HEK293 (cell line): ENCODE data around the gene PHC1.

ENCODE experiments used
- ZNF23 ChIP-seq: fragments of 450-650 bp; formaldehyde crosslinking; IDR thresholded peaks from 2 replicates; pipeline ENCODE4 v1.5.1; 2016; ENCODE audit warnings: missing biosample characterization, missing genetic modification characterization, borderline replicate concordance
- ZNF785 ChIP-seq: fragments of 450-650 bp; formaldehyde crosslinking; IDR thresholded peaks from 2 replicates; pipeline ENCODE4 v1.5.1; 2016; ENCODE audit warnings: missing biosample characterization, missing genetic modification characterization
- TF ChIP-seq, protein P1 (sequence below): fragments of 450-650 bp; formaldehyde crosslinking; IDR thresholded peaks from 2 replicates; pipeline ENCODE4 v1.5.1; 2016; ENCODE audit warnings: missing biosample characterization, missing genetic modification characterization

DNA sequence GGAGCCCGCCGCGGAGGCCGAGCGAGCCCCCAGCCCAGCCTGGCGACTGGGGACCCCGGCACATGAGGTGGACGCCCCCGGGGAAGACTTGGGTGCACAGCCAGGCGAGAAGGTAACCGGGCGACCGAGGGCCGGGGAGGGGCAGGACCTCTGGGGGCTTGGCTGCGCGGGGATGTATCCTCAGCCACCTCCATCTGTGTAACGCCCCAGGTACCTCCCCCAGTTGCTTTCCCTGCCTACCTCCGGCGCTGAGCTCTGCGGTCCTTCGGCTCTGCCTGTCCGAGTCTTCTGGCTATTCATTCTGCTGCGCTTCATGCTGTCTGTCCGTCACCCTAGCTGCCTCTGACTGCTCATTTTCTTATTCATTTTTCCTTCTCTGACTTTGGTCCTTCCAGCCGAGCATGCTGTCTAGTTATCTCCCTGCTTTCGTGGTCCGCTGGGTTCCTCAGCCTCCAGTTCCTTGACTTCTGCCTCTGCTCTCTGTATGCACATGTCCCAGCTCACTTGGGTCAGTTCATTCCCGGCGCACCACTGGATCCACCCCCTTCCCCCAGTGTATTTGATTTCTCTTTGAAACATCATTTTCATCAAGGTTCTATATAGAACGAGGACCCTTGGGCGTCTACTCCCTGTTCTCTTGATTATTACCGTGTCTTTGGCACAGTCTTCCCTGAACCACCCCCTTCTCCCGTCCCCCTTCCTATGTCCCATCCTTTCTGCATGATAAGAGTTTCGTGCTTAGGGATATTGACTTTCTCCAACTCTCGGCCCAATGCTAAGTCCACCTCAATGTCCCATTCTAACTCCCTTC lies 612 bp downstream of the PHC1 start:
- no peak for TF ChIP-seq ZNF23
- TF ChIP-seq ZNF785 (tag by site-specific recombination), result no peak
- TF ChIP-seq, protein P1, sequence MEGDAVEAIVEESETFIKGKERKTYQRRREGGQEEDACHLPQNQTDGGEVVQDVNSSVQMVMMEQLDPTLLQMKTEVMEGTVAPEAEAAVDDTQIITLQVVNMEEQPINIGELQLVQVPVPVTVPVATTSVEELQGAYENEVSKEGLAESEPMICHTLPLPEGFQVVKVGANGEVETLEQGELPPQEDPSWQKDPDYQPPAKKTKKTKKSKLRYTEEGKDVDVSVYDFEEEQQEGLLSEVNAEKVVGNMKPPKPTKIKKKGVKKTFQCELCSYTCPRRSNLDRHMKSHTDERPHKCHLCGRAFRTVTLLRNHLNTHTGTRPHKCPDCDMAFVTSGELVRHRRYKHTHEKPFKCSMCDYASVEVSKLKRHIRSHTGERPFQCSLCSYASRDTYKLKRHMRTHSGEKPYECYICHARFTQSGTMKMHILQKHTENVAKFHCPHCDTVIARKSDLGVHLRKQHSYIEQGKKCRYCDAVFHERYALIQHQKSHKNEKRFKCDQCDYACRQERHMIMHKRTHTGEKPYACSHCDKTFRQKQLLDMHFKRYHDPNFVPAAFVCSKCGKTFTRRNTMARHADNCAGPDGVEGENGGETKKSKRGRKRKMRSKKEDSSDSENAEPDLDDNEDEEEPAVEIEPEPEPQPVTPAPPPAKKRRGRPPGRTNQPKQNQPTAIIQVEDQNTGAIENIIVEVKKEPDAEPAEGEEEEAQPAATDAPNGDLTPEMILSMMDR (tag by site-specific recombination), result no peak
